ENCODE measurements around the gene STXBP4.

DNA sequence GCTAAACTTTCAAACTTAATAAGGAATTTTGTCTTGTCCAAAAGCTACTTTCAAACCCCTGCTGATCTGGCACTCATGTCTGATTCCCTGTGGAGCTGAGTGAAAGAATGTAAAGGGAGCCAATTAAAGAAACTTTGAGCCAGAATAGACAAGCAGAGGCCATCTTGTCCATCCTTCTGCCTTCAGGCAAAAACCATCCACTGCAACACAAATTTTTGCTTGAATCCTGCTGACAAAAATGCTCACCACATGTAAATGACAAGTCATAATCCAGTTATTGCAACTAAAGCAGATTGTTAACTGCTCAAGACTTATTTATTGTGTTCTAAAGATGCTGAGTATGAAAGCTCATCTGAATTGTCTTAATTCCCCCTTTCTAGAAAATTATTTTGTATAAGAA lies 172.2 kb downstream of the STXBP4 start:
- TF ChIP-seq EZH2phosphoT487 (IDR thresholded peaks at IDR 0.05; ENCODE audit: borderline replicate concordance, low read depth, low read length), result no peak
- TF ChIP-seq, protein P1, sequence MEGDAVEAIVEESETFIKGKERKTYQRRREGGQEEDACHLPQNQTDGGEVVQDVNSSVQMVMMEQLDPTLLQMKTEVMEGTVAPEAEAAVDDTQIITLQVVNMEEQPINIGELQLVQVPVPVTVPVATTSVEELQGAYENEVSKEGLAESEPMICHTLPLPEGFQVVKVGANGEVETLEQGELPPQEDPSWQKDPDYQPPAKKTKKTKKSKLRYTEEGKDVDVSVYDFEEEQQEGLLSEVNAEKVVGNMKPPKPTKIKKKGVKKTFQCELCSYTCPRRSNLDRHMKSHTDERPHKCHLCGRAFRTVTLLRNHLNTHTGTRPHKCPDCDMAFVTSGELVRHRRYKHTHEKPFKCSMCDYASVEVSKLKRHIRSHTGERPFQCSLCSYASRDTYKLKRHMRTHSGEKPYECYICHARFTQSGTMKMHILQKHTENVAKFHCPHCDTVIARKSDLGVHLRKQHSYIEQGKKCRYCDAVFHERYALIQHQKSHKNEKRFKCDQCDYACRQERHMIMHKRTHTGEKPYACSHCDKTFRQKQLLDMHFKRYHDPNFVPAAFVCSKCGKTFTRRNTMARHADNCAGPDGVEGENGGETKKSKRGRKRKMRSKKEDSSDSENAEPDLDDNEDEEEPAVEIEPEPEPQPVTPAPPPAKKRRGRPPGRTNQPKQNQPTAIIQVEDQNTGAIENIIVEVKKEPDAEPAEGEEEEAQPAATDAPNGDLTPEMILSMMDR (conservative IDR thresholded peaks at IDR 0.05; ENCODE audit: low read length), result no peak

All from OCI-LY7 (cell line).